NCI-H1092 (cell line): ENCODE data around the gene OR1F1.
"Not testable (repeated sequence)": the region's sequence is repeated elsewhere in the genome, so short reads cannot be mapped to it uniquely, and the experiment has no call there.

Experiments
- DNase-seq: peaks from one replicate; lab custom pipeline; 2025; lab: John Stamatoyannopoulos, UW

Gene OR1F1

DNA sequence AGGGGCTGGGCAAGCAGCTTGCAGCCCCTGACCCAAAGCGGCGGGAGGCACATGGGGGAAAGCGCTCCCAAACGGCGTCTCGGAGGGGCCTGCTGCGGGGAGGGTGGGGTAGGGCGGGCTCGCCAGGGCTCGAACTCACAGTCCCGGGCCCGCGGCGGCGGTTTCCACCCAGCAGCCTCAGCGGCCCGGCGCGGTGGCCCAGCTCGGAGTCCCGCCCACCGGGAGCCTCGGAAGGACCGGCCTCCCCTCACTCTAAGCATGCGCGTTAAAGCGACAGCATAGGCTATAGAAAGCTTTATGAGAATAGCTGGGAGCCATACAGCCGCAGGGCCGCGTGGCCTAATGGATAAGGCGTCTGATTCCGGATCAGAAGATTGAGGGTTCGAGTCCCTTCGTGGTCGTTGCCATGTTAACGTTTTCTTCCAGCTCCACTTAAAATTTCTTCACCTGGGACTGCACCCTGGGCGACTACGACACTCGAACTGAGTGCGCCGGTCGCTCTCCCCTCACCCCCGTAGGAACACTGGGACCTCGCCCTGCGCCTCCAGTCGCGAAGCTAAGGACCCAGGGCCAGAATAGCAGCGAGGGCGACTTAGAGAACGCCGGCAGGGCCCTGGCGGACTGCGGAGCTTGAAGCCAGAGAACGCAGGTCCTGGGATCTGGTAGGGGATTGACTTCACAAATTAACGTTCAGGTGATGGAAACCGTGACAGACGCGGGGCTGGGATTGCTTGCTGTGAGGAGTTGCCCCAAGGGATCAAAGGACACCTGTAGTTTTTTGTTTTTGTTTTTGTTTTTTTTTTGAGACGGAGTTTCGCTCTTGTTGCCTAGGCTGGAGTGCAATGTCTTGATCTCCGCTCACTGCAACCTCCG is 37.4 kb upstream of the OR1F1 start:
- peak; percentile 93 for DNase-seq

GRCh38 chr16:3152027-3152276 is 36.1 kb upstream of the OR1F1 start:
- no peak for DNase-seq

DNA sequence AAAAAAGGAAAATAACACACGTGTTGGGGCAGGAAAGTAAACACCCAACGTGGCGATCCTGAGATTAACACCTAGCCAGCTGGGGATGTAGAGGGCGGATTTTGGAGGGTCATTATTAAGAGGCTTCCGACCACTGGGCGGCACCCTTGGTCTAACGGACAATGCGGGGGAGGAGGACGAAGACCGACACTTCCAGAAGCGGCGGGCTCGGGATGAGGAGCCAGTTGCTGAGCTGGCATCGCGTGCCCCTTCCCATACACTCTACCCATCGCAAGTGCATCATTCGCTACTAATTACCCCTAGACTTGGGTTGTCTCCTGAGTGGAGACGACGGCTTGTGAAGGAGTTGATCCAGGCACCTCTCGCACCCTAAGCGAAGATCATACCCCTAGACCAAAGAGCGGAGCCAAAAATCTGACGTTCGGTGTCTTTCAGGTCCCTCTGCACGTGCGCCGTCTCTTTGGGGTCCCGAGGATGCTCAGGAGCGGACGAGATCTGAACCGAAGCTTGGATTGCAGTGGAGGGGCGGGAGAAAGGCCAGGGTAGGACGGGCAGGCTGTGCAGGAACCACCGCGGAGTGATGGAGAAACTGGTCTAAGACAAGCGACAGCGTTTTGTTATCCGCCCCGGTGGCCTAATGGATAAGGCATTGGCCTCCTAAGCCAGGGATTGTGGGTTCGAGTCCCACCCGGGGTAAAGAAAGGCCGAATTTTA is 35.6 kb upstream of the OR1F1 start:
- peak; percentile 85 for DNase-seq

DNA sequence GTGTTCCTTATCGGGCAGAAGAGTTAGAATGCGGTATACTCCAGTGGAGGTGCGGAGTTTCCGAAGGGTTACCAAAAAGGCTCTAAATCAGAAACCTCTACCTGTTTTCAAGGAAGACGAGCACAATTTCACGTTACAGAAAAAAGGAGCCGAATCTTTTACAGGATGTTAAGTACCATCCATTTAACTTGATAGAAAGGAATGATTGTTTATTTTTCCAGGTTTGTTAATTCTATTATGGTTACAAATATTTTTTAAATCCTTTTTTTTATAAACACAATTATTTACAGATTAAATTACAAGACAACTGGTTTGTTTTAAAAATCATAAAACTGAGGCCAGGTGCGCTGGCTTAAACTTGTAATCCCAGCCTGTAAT is 35.0 kb upstream of the OR1F1 start:
- no peak for DNase-seq

DNA sequence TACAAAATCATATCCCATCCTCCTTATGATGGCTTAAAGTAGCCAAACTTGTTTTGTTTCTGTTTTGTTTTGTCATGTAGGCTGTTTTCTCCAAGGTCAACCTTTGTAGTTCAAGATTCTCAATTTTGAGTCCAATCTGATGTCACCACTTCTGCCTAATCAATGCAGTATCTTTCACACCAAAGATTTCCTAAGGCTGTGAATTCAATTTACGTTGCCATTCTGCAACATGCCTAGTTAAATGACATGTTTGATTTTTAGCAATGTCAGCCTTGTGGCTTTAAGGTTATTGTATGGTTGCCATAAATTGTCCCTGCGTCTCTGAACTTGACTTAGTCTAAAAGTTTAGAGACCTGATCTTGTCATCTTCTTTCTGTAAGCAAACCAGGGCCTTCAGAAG is 32.8 kb upstream of the OR1F1 start:
- no peak for DNase-seq

DNA sequence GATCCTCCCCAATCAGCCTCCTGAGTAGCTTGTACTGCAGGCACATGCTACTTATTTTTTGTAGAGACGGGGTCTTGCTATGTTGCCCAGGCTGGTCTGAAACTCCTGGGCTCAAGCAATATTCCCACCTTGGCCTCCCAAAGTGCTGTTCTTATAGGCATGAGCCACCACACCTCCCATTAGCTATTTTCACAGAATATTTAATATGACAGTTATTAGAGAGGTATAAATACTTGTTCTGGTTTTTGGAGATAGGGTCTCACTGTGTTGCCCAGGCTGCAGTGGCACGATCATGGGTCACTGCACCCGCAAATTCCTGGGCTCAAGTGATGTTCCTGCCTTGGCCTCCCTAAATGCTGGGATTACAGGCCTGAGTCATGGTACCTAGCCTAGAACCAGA is 32.0 kb upstream of the OR1F1 start:
- no peak for DNase-seq

- peak; percentile 59 for DNase-seq
Observed at GRCh38 chr16:3157229-3158025, 30.6 kb upstream of the OR1F1 start.

- DNase-seq: no peak
Observed at GRCh38 chr16:3158026-3158509, 29.9 kb upstream of the OR1F1 start.

DNA sequence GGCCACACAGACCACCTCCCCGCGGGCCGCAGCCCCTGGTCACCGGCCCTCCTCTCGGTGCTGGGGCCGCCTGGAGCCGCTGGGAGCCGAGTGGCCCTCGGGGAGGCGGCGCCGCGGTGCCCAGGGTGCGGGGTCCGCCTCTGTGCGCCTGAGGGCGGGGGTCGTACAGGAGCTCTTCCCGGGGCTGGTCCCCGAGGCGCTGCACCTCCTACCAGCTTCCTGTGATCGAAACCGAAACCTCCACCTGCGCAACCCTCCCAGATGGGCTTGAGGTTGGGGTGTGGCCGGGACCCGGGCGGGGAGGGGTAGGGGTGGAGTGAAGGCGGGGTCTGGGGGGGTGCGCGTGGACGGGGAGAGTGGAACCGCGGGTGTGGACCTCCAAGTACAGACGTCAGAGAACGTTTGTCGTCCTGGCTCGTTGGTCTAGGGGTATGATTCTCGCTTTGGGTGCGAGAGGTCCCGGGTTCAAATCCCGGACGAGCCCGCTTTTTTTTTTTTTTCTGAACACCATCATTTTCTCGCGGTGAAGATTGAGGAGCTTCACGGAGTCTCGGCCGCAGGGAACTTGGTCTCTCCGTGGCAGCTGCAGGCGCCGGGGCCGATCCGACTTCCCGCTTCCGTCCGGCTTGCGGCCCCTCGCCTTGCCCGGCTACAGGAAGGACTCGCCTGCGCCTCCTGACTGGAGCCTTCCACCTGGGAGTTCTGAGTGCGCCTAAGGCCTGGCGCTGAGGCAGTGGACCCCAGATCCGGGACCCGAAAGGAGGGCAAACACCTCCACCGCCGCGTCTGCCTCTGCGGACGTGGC is 29.3 kb upstream of the OR1F1 start:
- no peak for DNase-seq

DNA sequence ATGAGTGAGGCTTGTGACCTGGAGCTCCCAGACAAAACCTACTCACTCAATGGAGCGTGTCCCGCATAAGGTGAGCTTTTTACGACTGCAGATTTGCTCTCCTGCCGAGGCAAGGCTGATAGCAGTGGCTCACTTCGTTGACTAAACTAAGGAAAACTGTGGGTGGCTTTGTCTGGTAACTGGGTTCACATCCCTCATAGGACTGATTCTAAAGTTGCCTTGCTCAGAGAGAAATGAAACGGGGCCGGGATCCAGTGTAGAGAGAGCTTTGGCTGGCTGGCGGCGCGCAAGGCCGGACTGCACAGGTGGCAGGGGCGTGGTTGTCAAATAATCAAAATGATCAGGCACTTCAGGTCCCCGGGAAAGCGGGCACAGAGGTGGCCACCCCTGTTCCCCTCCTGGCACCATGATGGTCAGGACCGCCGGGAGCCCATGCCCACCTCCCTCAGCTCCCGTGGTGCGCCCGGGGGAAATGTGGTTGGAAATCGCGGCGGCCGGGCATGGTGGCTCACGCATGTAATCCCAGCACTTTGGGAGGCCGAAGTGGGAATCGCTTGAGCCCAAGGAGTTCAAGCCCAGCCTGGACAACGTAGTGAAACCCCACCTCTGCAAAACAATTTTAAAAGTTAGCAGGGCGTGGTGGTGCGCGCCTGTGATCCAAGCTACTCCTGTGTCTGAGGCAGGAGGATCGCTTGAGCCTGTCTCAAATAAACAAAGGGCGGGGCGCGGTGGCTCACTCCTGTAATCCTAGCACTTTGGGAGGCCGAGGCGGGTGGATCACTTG is 26.6 kb upstream of the OR1F1 start:
- DNase-seq: no peak

DNA sequence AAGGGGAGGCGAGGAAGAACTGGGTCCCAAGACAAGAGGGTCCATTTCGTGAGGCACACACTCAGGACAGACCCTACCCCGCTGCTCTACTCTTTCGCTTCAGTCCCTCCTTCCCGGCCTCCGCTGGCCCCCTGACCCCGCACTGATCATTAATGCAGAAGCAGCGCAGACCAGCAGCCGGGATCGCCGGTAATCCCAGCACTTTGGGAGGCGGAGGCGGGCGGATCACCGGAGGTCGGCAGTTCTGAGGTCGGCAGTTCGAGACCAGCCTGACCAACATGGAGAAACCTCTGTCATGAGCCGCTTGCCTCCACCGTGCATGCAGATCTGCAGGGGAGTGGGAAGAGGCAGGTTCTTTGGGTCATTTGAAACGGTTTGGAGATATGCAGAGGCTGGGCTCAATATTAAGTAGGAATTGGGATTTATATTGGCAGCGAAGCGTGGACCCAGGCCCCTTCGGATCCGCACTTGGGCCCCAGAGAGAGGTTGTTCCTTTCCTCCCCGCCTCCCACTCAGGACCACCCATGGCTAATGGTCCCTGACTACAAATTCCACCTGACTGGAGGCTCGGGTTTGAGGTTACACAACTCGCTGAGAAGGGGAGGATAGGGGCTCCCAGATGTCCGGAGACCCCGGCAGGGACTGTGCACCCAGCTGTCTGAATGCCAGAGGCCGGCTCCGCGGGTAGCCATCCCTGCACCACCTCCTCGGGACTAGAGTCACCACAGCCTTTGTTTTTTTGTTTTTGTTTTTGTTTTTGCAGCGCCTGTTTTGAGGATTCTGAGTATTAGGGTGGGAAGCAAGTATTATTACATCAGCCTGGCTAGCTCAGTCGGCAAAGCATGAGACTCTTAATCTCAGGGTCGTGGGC is 23.6 kb upstream of the OR1F1 start:
- no peak for DNase-seq

DNA sequence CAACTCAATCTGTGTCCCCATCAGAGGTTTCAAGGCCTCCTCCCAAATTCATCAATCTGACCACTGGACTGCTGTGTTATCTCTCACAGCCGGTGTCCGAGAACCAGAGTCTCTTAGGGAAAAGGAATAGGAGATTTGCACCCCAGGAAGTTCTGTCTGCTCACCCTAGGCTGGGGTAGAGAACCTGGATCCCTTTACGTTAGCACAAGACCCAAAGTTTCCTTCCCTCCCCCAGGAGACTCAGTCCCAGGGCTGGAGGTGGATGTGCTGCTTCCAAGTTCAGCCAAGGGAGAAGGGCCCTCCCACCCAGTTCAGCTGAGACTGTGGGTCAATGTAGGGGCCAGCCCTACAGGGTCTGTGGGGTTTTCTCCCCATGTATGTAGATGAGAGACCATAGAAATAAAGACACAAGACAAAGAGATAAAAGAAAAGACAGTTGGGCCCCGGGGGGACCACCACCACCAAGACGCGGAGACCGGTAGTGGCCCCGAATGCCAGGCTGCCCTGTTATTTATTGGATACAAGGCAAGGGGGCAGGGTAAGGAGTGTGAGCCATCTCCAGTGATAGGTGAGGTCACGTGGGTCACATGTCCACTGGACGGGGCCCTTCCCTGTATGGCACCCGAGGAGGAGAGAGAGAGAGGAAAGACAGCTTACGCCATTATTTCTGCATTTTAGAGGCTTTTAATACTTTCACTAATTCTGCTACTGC is 22.7 kb upstream of the OR1F1 start:
- DNase-seq: no peak

- no peak for DNase-seq
Observed at GRCh38 chr16:3166505-3166886, 21.5 kb upstream of the OR1F1 start.

DNA sequence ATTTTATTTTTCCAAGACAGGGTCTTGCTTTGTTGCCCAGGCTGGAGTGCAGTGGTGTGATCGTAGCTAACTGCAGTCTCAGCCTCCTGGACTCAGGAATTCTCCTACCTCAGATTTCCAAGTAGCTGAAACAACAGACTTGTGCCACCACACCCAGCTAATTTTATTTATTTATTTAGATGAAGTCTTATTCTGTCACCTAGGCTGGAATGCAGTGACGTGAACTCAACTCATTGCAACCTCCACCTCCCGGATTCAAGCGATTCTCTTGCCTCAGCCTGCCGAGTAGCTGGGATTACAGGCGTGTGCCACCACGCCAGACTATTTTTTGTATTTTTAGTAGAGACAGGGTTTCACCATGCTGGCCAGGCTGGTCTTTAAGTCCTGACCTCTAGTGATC is 19.3 kb upstream of the OR1F1 start:
- not testable (repeated sequence) for DNase-seq

- no peak for DNase-seq
Observed at GRCh38 chr16:3170440-3171180, 17.4 kb upstream of the OR1F1 start.

DNA sequence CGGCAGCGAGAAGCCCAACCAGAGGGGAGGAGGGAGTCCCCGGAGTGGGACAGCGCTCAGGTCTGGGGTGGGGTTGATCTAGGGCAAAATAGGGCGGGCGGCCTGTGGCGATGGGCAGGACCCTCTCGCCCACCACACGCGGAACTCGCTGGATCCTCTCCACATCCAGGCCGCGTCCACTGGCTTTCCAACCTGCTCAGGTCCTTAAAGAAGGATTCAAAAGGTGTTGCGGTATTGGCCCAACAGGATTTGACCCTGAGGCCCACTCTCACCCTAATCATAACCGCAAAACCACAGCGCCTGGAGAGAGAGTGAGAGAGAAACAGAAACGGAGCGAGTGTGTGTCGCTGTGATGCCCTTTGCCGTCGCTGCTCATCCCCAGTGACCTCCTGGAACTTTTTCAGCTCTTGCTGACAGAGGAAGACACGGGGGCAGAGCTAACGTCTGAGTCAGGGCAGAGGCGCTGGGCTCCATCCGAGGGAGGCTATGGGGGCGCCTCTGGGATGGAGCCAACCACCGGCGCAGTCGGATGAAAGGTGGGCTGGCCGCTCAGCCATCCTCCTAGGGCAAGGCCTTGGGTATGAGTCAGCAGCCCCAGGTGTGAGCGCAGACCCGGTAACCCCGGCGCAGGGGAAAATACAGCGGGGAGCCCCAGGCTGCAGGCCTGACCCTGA is 16.7 kb upstream of the OR1F1 start:
- no peak for DNase-seq

DNA sequence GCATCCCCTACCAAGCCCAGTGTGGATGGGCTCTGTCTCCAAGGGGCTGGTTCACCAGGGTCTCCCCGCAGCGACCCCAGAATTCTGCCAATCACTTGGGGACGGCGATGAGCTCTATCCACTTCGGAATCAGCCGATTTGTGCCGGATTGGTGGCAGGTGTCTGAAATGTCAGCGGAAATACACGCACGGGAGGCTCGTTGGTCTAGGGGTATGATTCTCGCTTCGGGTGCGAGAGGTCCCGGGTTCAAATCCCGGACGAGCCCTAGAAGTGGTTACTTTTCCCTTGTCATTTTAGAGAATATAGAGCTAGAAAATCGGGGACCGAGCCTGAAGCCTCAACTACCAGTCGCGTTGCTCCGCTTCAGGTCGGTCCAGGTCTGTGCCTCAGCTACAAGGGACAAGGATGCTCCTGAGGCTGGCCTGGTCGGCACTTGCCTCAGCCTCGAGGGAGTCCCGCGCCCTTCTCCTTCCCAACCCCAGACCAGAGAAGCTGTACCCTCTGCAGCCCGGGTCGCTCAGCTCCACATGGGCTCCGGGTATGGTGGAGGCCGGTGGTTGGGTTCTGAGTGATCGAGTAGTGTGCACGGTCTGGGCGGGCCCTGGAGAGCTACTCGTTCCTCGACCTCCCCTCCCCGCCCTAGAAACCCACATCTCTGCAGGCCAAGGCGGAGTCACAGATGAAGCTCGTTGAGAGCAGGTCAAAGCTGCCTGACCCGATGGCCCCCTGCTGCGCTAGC is 16.0 kb upstream of the OR1F1 start:
- no peak for DNase-seq
